ENCODE data around the gene DOCK3.

DOCK3 gene

DNA sequence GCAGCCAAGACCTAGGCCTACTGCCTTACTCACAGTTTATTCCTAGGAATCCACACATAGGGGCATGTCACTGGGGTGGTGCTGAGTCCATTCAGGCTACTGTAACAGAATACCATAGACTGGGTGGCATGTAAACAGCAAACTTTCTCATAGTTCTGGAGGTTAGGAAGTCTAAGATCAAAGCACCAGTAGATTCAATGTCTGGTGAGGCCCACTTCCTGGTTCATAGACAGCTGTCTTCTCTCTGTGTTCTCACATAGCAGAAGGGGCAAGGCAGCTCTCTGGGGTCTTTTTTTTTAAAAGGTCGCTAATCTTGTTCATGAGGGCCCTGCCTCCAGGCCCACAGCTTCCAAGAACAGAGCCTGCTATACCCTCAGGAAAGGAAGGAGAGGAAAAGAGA is 596.4 kb downstream of the DOCK3 start:
- H3K36me3 ChIP-seq, result no peaks in the 10 kb centered on the region
- no peaks in the 10 kb centered on the region for H3K9me3 ChIP-seq
- no peak overlapping the region for H3K27ac ChIP-seq
- no peaks in the 10 kb centered on the region for H3K4me1 ChIP-seq
- H3K4me3 ChIP-seq, result no peak overlapping the region
- TF ChIP-seq, protein P1, sequence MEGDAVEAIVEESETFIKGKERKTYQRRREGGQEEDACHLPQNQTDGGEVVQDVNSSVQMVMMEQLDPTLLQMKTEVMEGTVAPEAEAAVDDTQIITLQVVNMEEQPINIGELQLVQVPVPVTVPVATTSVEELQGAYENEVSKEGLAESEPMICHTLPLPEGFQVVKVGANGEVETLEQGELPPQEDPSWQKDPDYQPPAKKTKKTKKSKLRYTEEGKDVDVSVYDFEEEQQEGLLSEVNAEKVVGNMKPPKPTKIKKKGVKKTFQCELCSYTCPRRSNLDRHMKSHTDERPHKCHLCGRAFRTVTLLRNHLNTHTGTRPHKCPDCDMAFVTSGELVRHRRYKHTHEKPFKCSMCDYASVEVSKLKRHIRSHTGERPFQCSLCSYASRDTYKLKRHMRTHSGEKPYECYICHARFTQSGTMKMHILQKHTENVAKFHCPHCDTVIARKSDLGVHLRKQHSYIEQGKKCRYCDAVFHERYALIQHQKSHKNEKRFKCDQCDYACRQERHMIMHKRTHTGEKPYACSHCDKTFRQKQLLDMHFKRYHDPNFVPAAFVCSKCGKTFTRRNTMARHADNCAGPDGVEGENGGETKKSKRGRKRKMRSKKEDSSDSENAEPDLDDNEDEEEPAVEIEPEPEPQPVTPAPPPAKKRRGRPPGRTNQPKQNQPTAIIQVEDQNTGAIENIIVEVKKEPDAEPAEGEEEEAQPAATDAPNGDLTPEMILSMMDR (IDR thresholded peaks at IDR 0.05), result no peak
- intact Hi-C loops (cut with DNase I; ENCODE audit: low total_unique reads), result no loop called here
- no peaks in the 10 kb centered on the region for H3K27me3 ChIP-seq
- DNase-seq, result no peak

DNA sequence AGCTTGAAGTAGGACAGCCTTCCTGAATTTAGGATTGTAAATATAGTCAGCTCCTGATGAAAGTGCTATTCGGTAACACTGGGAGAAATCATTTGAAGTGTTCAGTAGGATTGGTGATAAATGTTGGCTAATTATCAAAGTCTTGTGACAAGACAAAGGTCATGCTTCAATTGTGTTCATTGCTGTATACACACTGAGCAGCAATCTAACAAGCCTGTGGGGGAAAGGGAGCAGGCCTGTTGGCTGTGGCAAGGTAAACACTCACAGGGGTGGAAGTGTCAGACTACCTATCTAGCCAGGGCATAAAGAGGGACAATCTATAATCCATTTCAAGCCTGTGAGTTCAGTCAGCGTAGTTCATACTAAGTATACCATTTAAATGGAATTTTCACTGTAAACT is 599.3 kb downstream of the DOCK3 start:
- TF ChIP-seq, protein P1 (IDR thresholded peaks at IDR 0.05), result no peak
- H3K27me3 ChIP-seq, result no peaks in the 10 kb centered on the region
- no peaks in the 10 kb centered on the region for H3K36me3 ChIP-seq
- no peaks in the 10 kb centered on the region for H3K9me3 ChIP-seq
- H3K4me1 ChIP-seq, result no peaks in the 10 kb centered on the region
- intact Hi-C loops (cut with DNase I; ENCODE audit: low total_unique reads), result no loop called here
- DNase-seq, result no peak
- no peak overlapping the region for H3K27ac ChIP-seq
- no peak overlapping the region for H3K4me3 ChIP-seq

DNA sequence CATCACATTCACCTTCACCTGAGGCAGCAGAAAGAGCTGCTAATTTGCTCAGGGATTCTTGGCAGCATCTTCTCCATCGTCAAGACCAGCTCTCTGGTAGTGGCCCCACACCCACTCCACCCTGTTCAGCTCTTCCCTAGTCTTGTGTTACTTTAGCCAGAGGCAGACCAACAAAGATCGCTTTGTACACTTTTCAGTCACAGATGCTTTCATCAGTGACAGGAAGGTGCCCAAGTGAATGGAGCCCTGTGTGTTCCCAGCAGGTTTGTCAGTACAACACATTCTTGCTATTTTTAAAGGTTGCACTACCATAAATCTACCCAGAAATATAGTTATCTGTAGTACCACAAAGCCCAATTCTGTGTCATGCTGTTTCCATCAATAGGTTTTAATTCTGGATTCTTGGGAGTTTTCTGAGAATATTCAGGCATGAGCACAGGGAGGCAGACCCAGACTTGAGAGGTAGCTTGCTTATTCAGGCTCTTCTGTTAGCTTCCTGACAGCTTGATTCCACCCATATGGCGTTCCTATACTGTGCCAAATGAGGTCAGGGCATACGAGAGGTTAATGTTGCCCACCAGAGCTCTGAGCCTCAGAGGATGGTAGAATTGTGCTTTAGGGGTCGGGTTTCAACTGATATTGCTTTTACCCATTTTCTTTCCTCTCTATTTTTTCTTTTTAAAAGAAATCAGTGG is 600.5 kb downstream of the DOCK3 start:
- H3K4me3 ChIP-seq, result no peak overlapping the region
- H3K27me3 ChIP-seq, result no peaks in the 10 kb centered on the region
- no peaks in the 10 kb centered on the region for H3K9me3 ChIP-seq
- intact Hi-C loops (cut with DNase I; ENCODE audit: low total_unique reads), result no loop called here
- H3K27ac ChIP-seq, result no peak overlapping the region
- TF ChIP-seq, protein P1 (IDR thresholded peaks at IDR 0.05), result no peak
- no peaks in the 10 kb centered on the region for H3K4me1 ChIP-seq
- H3K36me3 ChIP-seq, result no peaks in the 10 kb centered on the region
- DNase-seq, result no peak

DNA sequence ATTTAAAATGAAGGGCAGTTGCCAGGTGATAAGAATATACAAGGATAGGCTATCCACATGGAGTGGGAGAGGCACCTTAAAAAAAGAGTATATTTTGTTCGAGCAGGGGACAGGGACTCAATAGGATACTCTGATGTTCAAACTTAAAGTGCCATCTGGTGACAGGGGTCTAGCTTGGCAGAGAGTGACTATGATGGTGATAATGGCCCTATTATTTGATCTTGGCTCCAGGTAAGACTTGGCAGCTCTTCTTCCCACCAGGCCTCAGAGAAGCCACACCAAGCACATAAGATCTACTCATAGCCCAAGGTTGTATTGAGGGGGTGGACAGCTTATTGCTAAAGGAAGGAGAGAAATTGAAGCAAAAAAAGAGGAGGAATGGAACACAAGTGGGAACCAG is 601.3 kb downstream of the DOCK3 start:
- no peak overlapping the region for H3K4me3 ChIP-seq
- H3K4me1 ChIP-seq, result no peaks in the 10 kb centered on the region
- TF ChIP-seq, protein P1 (IDR thresholded peaks at IDR 0.05), result no peak
- no peaks in the 10 kb centered on the region for H3K9me3 ChIP-seq
- no peak overlapping the region for H3K27ac ChIP-seq
- no peak for DNase-seq
- H3K36me3 ChIP-seq, result no peaks in the 10 kb centered on the region
- H3K27me3 ChIP-seq, result no peaks in the 10 kb centered on the region
- intact Hi-C loops (cut with DNase I; ENCODE audit: low total_unique reads), result no loop called here

DNA sequence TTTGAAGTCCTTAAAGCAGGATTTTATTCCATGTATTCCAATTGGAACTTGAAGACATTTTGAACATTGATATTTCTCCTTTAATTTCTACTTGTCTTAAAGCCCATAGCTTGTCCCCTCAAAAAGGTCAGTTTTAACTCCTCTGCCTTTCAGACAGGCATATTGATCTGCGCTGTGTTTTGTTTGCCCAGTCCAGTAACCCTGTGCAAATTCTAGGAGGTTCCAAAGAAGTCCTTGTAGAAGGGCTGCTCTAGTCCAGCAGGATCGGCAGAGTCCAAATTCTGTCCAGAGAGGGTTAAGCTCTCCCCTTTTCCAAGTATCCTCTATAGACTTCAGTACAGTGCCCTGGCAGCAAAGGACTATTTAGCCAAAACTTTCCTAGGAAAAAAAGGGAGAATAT is 604.7 kb downstream of the DOCK3 start:
- H3K27ac ChIP-seq, result no peak overlapping the region

More for the DNA sequence above, 604.7 kb downstream of the DOCK3 start:
- TF ChIP-seq, protein P1 (IDR thresholded peaks at IDR 0.05), result no peak
- H3K27me3 ChIP-seq, result no peaks in the 10 kb centered on the region
- H3K36me3 ChIP-seq, result no peaks in the 10 kb centered on the region
- no peaks in the 10 kb centered on the region for H3K4me1 ChIP-seq
- H3K9me3 ChIP-seq, result no peaks in the 10 kb centered on the region
- H3K4me3 ChIP-seq, result no peak overlapping the region
- no peak for DNase-seq
- intact Hi-C loops (cut with DNase I; ENCODE audit: low total_unique reads), result no loop called here

Data from tibial artery (tissue), 4 donors.